Fibroblast of lung (primary cell): ENCODE results near the gene LIM2. TPM values are rescaled to one million over a fixed set of nuclear protein-coding genes. Genes with fewer than 3 reads are reported as not detected.
A peak's percentile ranks its signal among the peaks of the same experiment; 100 is the strongest.

ENCODE experiments used
- DNase-seq, 2 donors: peaks; one replicate each; pipeline versions ENCODE4 v3.0.0 to v3.0.0-alpha.2; 2010; ENCODE audit warnings: low read depth in 2 of 2
- H2AFZ ChIP-seq: 2 replicates; pipeline ENCODE4 v1.5.1; 2012; ENCODE audit warnings: low read length, control low read depth, inconsistent platforms
- H3K27ac ChIP-seq: 2 replicates; pipeline ENCODE4 v1.5.1; 2011; ENCODE audit warnings: low read length, control low read depth; ENCODE audit not compliant: insufficient read depth
- H3K27me3 ChIP-seq: 2 replicates; pipeline ENCODE4 v1.5.1; 2011; ENCODE audit warnings: mild to moderate bottlenecking, low read length; ENCODE audit not compliant: control insufficient read depth, insufficient read depth
- H3K36me3 ChIP-seq: 2 replicates; pipeline ENCODE4 v1.5.1; 2011; ENCODE audit warnings: low read length; ENCODE audit not compliant: control insufficient read depth, insufficient read depth
- H3K4me1 ChIP-seq: 2 replicates; pipeline ENCODE4 v1.5.1; 2011; ENCODE audit warnings: low read length; ENCODE audit not compliant: control insufficient read depth, insufficient read depth; ENCODE audit errors: extremely low read depth
- H3K4me2 ChIP-seq: 2 replicates; pipeline ENCODE4 v1.5.1; 2011; ENCODE audit warnings: low read length, control low read depth; ENCODE audit not compliant: insufficient read depth; ENCODE audit errors: extremely low read depth
- H3K4me3 ChIP-seq, 4 experiments: fragments of 200-600 bp in 1 of 4; sonication (generic) in 1 of 4; replicated peaks in 1 of 4; 2 replicates each; pipeline ENCODE4 v1.5.1; 2011 to 2016; ENCODE audit warnings: low read length in 4 of 4, low read depth in 3 of 4, mild to moderate bottlenecking in 3 of 4, control low read depth in 2 of 4, inconsistent platforms in 1 of 4, mixed read lengths in 1 of 4; ENCODE audit not compliant: insufficient read depth in 1 of 4; ENCODE audit errors: control extremely low read depth in 1 of 4
- H3K79me2 ChIP-seq: 2 replicates; pipeline ENCODE4 v1.5.1; 2012; ENCODE audit warnings: mild to moderate bottlenecking, low read length, inconsistent platforms; ENCODE audit not compliant: control insufficient read depth, insufficient read depth
- H3K9ac ChIP-seq: 2 replicates; pipeline ENCODE4 v1.5.1; 2011; ENCODE audit warnings: mild to moderate bottlenecking, low read length, control low read depth; ENCODE audit not compliant: insufficient read depth
- H3K9me3 ChIP-seq: 2 replicates; pipeline ENCODE4 v1.5.1; 2012; ENCODE audit warnings: low read depth, low read length; ENCODE audit not compliant: control insufficient read depth, insufficient read depth
- H4K20me1 ChIP-seq: 2 replicates; pipeline ENCODE4 v1.5.1; 2011; ENCODE audit warnings: low read length; ENCODE audit not compliant: control insufficient read depth, insufficient read depth; ENCODE audit errors: extremely low read depth
- CTCF ChIP-seq, 2 donors: IDR thresholded peaks in 1 of 2; conservative IDR thresholded peaks in 1 of 2; 1 replicate in 1 of 2; 2 replicates in 1 of 2; pipeline ENCODE4 v1.5.1; 2011 to 2012; ENCODE audit warnings: low read length in 2 of 2, control low read depth in 1 of 2, inconsistent platforms in 1 of 2, low read depth in 1 of 2, mild to moderate bottlenecking in 1 of 2
- EZH2 ChIP-seq: IDR thresholded peaks from 2 replicates; pipeline ENCODE4 v1.5.1; 2012; ENCODE audit warnings: low read length, control low read depth, mild to moderate bottlenecking; ENCODE audit errors: missing control alignments
- polyA plus RNA-seq, 2 donors: library from polyadenylated mRNA; depleted of rRNA in 1 of 2; stranded (reverse) in 1 of 2; unstranded in 1 of 2; fragments of >200 nt; gene quantifications; 2 replicates each; pipeline ENCODE4 v1.2.1, GENCODE V29; 2011 to 2012; ENCODE audit warnings: missing spikeins in 1 of 2
- total RNA-seq: library from RNA; depleted of rRNA; stranded (reverse); fragments of >200 nt; gene quantifications from 2 replicates; pipeline ENCODE4 v1.2.1, GENCODE V29; 2014

The LIM2 gene
- total and polyA plus RNA-seq, 2 donors (not counting 1 experiment from before 2014, with no cell fraction given): not detected

- no peak overlapping the region for H2AFZ ChIP-seq
- H3K9me3 ChIP-seq: no peaks in the 10 kb centered on the region
- no peak for TF ChIP-seq EZH2
- no peak for TF ChIP-seq CTCF (conservative IDR thresholded peaks at IDR 0.05 in 1 of 2, IDR thresholded peaks at IDR 0.05 in 1 of 2; ENCODE audit: low read depth in 1 of 2, low read length in 2 of 2)
- no peak overlapping the region for H3K9ac ChIP-seq
- peaks cover 4% of the 10 kb centered on the region for H3K79me2 ChIP-seq
- peaks cover 6% of the 10 kb centered on the region for H3K4me1 ChIP-seq
- H3K4me3 ChIP-seq: no peak overlapping the region
- H3K4me2 ChIP-seq: no peak overlapping the region
- H3K27ac ChIP-seq: no peak overlapping the region
- no peaks in the 10 kb centered on the region for H3K36me3 ChIP-seq
- no peak for DNase-seq
- no peaks in the 10 kb centered on the region for H4K20me1 ChIP-seq
- H3K27me3 ChIP-seq: no peaks in the 10 kb centered on the region
These were observed 17.5 kb downstream of the LIM2 start for GRCh38 chr19:51370230-51370629.

- H3K27me3 ChIP-seq: no peaks in the 10 kb centered on the region
- peak within 1 kb of the TSS; percentile 64 to 98 (median 80) for H3K4me3 ChIP-seq
- TF ChIP-seq CTCF (conservative IDR thresholded peaks at IDR 0.05 in 1 of 2, IDR thresholded peaks at IDR 0.05 in 1 of 2; ENCODE audit: low read depth in 1 of 2, low read length in 2 of 2) (no peak), EZH2 (no peak)
- peaks cover 6% of the 10 kb centered on the region for H3K4me1 ChIP-seq
- H3K9me3 ChIP-seq: no peaks in the 10 kb centered on the region
- peak within 1 kb of the TSS; percentile 84 for H3K27ac ChIP-seq
- peak within 1 kb of the TSS; percentile 82 for H3K9ac ChIP-seq
- H2AFZ ChIP-seq: peak within 1 kb of the TSS; percentile 98
- H3K4me2 ChIP-seq: peak within 1 kb of the TSS; percentile 82
- no peaks in the 10 kb centered on the region for H3K36me3 ChIP-seq
- peaks cover 4% of the 10 kb centered on the region for H3K79me2 ChIP-seq
- no peak for DNase-seq
- no peaks in the 10 kb centered on the region for H4K20me1 ChIP-seq
These were observed 19.1 kb downstream of the LIM2 start, which contains the start of gene CLDND2 for GRCh38 chr19:51368366-51369282. TSS of gene CLDND2 (minus strand) at chr19:51369003. CDS start at chr19:51368577, 426 bp downstream.

GRCh38 chr19:51367565-51368365 is 20.0 kb downstream of the LIM2 start:
- peaks cover 9% of the 10 kb centered on the region for H3K4me1 ChIP-seq
- no peaks in the 10 kb centered on the region for H4K20me1 ChIP-seq
- H3K9ac ChIP-seq: peak overlapping the region; percentile 82
- H3K4me3 ChIP-seq: peak overlapping the region; percentile 71 to 98 (median 82)
- TF ChIP-seq CTCF (conservative IDR thresholded peaks at IDR 0.05 in 1 of 2, IDR thresholded peaks at IDR 0.05 in 1 of 2; ENCODE audit: low read depth in 1 of 2, low read length in 2 of 2) (no peak), EZH2 (no peak)
- no peaks in the 10 kb centered on the region for H3K36me3 ChIP-seq
- H3K9me3 ChIP-seq: no peaks in the 10 kb centered on the region
- peaks cover 4% of the 10 kb centered on the region for H3K79me2 ChIP-seq
- peak overlapping the region; percentile 84 for H3K27ac ChIP-seq
- peak; percentile 98 for DNase-seq
- no peaks in the 10 kb centered on the region for H3K27me3 ChIP-seq
- H2AFZ ChIP-seq: peak overlapping the region; percentile 98
- H3K4me2 ChIP-seq: peak overlapping the region; percentile 82
